Suprapubic skin (tissue), 4 donors: ENCODE measurements around the gene KANSL2. TPM values are rescaled to one million over a fixed set of nuclear protein-coding genes. Genes with fewer than 3 reads are reported as not detected.
"Not testable (repeated sequence)": the region's sequence is repeated elsewhere in the genome, so short reads cannot be mapped to it uniquely, and the experiment has no call there.

Source experiments
- DNase-seq, 2 donors: peaks; one replicate each; pipeline ENCODE4 v3.0.0-alpha.2; 2019; ENCODE audit warnings: low spot score in 2 of 2
- H3K27ac ChIP-seq: fragments of 200-600 bp; sonication (generic); one replicate; pipeline ENCODE4 v1.5.1; 2019
- H3K27me3 ChIP-seq: fragments of 200-600 bp; sonication (generic); one replicate; pipeline ENCODE4 v1.5.1; 2019
- H3K36me3 ChIP-seq: fragments of 200-600 bp; sonication (generic); one replicate; pipeline ENCODE4 v1.5.1; 2019
- H3K4me1 ChIP-seq: fragments of 200-600 bp; sonication (generic); one replicate; pipeline ENCODE4 v1.5.1; 2019
- H3K4me3 ChIP-seq: fragments of 200-600 bp; sonication (generic); one replicate; pipeline ENCODE4 v1.5.1; 2019; ENCODE audit warnings: mild to moderate bottlenecking
- H3K9me3 ChIP-seq: fragments of 200-600 bp; sonication (generic); one replicate; pipeline ENCODE4 v1.5.1; 2019
- CTCF ChIP-seq, 2 donors: fragments of 200-600 bp in 1 of 2; fragments of 450-650 bp in 1 of 2; sonication (generic) in 1 of 2; IDR thresholded peaks; one replicate each; pipeline ENCODE4 v1.5.1; 2016 to 2019; ENCODE audit warnings: antibody characterized with exemption in 2 of 2, mild to moderate bottlenecking in 1 of 2, moderate library complexity in 1 of 2
- EP300 ChIP-seq: sonication (generic); formaldehyde crosslinking; IDR thresholded peaks from one replicate; pipeline ENCODE4 v1.6.1; 2017; ENCODE audit warnings: antibody characterized with exemption
- POLR2A ChIP-seq, 2 donors: fragments of 450-650 bp; IDR thresholded peaks; one replicate each; pipeline ENCODE4 v1.6.1; 2017; ENCODE audit warnings: antibody characterized with exemption in 2 of 2, mild to moderate bottlenecking in 2 of 2, moderate library complexity in 2 of 2
- POLR2AphosphoS5 ChIP-seq, 3 donors: sonication (generic); formaldehyde crosslinking; IDR thresholded peaks; one replicate each; pipeline ENCODE4 v1.6.1; 2017; ENCODE audit warnings: antibody characterized with exemption in 3 of 3
- WGBS: methylation state at CpG from one replicate; pipeline ENCODE4 v1.1.5; 2018; 5-methylcytosine and 5-hydroxymethylcytosine counted together
- total RNA-seq, 4 donors: library from RNA; depleted of rRNA; stranded (reverse); fragments of >200 nt; gene quantifications; one replicate each; pipeline ENCODE4 v1.1.0, GENCODE V29; 2016

KANSL2 gene
- total RNA-seq, 4 donors from 2014 or later: 39.0 to 92.7 (median 62.4) TPM

- Histone ChIP-seq H3K4me3 (no peak overlapping the region), H3K4me1 (peaks cover 6% of the 10 kb centered on the region), H3K9me3 (no peaks in the 10 kb centered on the region), H3K27ac (no peak overlapping the region), H3K36me3 (peaks cover 90% of the 10 kb centered on the region), H3K27me3 (no peaks in the 10 kb centered on the region)
- no peak for DNase-seq
- no peak for TF ChIP-seq POLR2AphosphoS5 (IDR thresholded peaks at IDR 0.05)
- TF ChIP-seq EP300: no peak
- no peak for TF ChIP-seq CTCF (IDR thresholded peaks at IDR 0.05)
- no peak for TF ChIP-seq POLR2A (IDR thresholded peaks at IDR 0.05)
- WGBS: 95% methylated on average over 14 of the region's 14 CpGs
These were observed 13.0 kb downstream of the KANSL2 start for GRCh38 chr12:48668996-48669395.

GRCh38 chr12:48659863-48660262, 22.2 kb downstream of the KANSL2 start:
- H3K27me3 ChIP-seq: no peaks in the 10 kb centered on the region
- peaks cover 86% of the 10 kb centered on the region for H3K36me3 ChIP-seq
- TF ChIP-seq POLR2A (IDR thresholded peaks at IDR 0.05): no peak
- no peak for TF ChIP-seq POLR2AphosphoS5 (IDR thresholded peaks at IDR 0.05)
- no peak for TF ChIP-seq CTCF (IDR thresholded peaks at IDR 0.05)
- TF ChIP-seq EP300: no peak
- no peak for DNase-seq
- H3K4me3 ChIP-seq: no peak overlapping the region
- WGBS: 95% methylated on average over 4 of the region's 4 CpGs
- no peaks in the 10 kb centered on the region for H3K9me3 ChIP-seq
- no peaks in the 10 kb centered on the region for H3K4me1 ChIP-seq
- H3K27ac ChIP-seq: no peak overlapping the region

GRCh38 chr12:48651681-48652080, 30.4 kb downstream of the KANSL2 start:
- no peaks in the 10 kb centered on the region for H3K27me3 ChIP-seq
- no peak for DNase-seq
- H3K4me1 ChIP-seq: no peaks in the 10 kb centered on the region
- WGBS: 79% methylated on average over 4 of the region's 4 CpGs
- H3K4me3 ChIP-seq: no peak overlapping the region
- peaks cover 68% of the 10 kb centered on the region for H3K36me3 ChIP-seq
- TF ChIP-seq POLR2AphosphoS5 (IDR thresholded peaks at IDR 0.05): no peak
- TF ChIP-seq CTCF (IDR thresholded peaks at IDR 0.05): no peak
- TF ChIP-seq POLR2A (IDR thresholded peaks at IDR 0.05): no peak
- TF ChIP-seq EP300: no peak
- no peak overlapping the region for H3K27ac ChIP-seq
- no peaks in the 10 kb centered on the region for H3K9me3 ChIP-seq

GRCh38 chr12:48645354-48645753, 36.7 kb downstream of the KANSL2 start:
- H3K27me3 ChIP-seq, H3K4me3 ChIP-seq, DNase-seq, H3K9me3 ChIP-seq, H3K27ac ChIP-seq, H3K4me1 ChIP-seq: not testable (repeated sequence)
- peaks cover 22% of the 10 kb centered on the region for H3K36me3 ChIP-seq
- 95% methylated on average over 8 of the region's 8 CpGs for WGBS

- Histone ChIP-seq H3K36me3 (peaks cover 13% of the 10 kb centered on the region), H3K9me3 (no peaks in the 10 kb centered on the region), H3K4me1 (no peaks in the 10 kb centered on the region), H3K27me3 (no peaks in the 10 kb centered on the region), H3K4me3 (no peak overlapping the region), H3K27ac (no peak overlapping the region)
- TF ChIP-seq CTCF (IDR thresholded peaks at IDR 0.05) (no peak), POLR2AphosphoS5 (IDR thresholded peaks at IDR 0.05) (no peak), POLR2A (IDR thresholded peaks at IDR 0.05) (no peak), EP300 (no peak)
- 94% methylated on average over 2 of the region's 2 CpGs for WGBS
- DNase-seq: no peak
These were observed 39.0 kb downstream of the KANSL2 start for GRCh38 chr12:48643011-48643410.

- 92% methylated on average over 19 of the region's 54 CpGs for WGBS
- H3K36me3 ChIP-seq: peaks cover 13% of the 10 kb centered on the region
- not testable (repeated sequence) for H3K4me1 ChIP-seq, H3K27me3 ChIP-seq, H3K27ac ChIP-seq, H3K4me3 ChIP-seq, H3K9me3 ChIP-seq, DNase-seq
These were observed 40.1 kb downstream of the KANSL2 start for GRCh38 chr12:48641752-48642555.
